K562 (cell line): Measurements from ENCODE around the gene OXLD1. TPM values are rescaled to one million over a fixed set of nuclear protein-coding genes. Genes with fewer than 3 reads are reported as not detected.
A peak's percentile ranks its signal among the peaks of the same experiment; 100 is the strongest.

Source experiments
- ARID4B ChIP-seq: sonication (generic); formaldehyde crosslinking; IDR thresholded peaks from 2 replicates; pipeline ENCODE4 v1.8.0; 2022; ENCODE audit warnings: mild to moderate bottlenecking, missing genetic modification reagents
- ATF7 ChIP-seq: fragments of 450-650 bp; IDR thresholded peaks from 2 replicates; pipeline ENCODE4 v1.7.1; 2014; ENCODE audit warnings: mild to moderate bottlenecking, moderate library complexity
- CHD1 ChIP-seq: fragments of 200-600 bp; sonication (generic); IDR thresholded peaks from one replicate; pipeline ENCODE4 v1.6.1; 2012; ENCODE audit warnings: mild to moderate bottlenecking, moderate library complexity, low read length, inconsistent platforms
- CTBP1 ChIP-seq: fragments of 450-650 bp; IDR thresholded peaks from 2 replicates; pipeline ENCODE4 v1.6.1; 2016; ENCODE audit warnings: borderline replicate concordance
- CTCF ChIP-seq, 3 experiments: IDR thresholded peaks in 2 of 3; conservative IDR thresholded peaks in 1 of 3; 2 replicates each; pipeline ENCODE4 v1.5.1; 2011 to 2012; ENCODE audit warnings: low read length in 3 of 3, mild to moderate bottlenecking in 3 of 3, control low read depth in 2 of 3, improper control_type of control experiment in 1 of 3, inconsistent platforms in 1 of 3, low read depth in 1 of 3, mixed read lengths in 1 of 3, moderate library complexity in 1 of 3; ENCODE audit not compliant: insufficient read depth in 2 of 3
- FOXK1 ChIP-seq: sonication (generic); formaldehyde crosslinking; IDR thresholded peaks from 2 replicates; pipeline ENCODE4 v1.8.0; 2022; ENCODE audit warnings: missing genetic modification reagents, mild to moderate bottlenecking, borderline replicate concordance
- GATAD2A ChIP-seq: fragments of 450-650 bp; IDR thresholded peaks from 2 replicates; pipeline ENCODE4 v1.6.1; 2017
- HMGN3 ChIP-seq: IDR thresholded peaks from 2 replicates; pipeline ENCODE4 v1.6.1; 2011; ENCODE audit warnings: borderline replicate concordance, low read depth, mild to moderate bottlenecking, mixed read lengths, low read length; ENCODE audit not compliant: insufficient read length; ENCODE audit errors: extremely low read depth
- KDM5B ChIP-seq: fragments of 200-600 bp; sonication (generic); IDR thresholded peaks from 2 replicates; pipeline ENCODE4 v1.6.1; 2012; ENCODE audit warnings: low read depth, mild to moderate bottlenecking, moderate library complexity, low read length, control low read depth, inconsistent platforms; ENCODE audit not compliant: insufficient replicate concordance
- L3MBTL2 ChIP-seq: fragments of 450-650 bp; IDR thresholded peaks from 2 replicates; pipeline ENCODE4 v1.6.1; 2016; ENCODE audit warnings: mild to moderate bottlenecking, moderate library complexity
- MLLT1 ChIP-seq, 2 experiments: fragments of 450-650 bp; IDR thresholded peaks; 2 replicates each; pipeline ENCODE4 v1.6.1; 2016
- NRF1 ChIP-seq, 2 experiments: fragments of 450-650 bp; IDR thresholded peaks in 1 of 2; conservative IDR thresholded peaks in 1 of 2; 2 replicates each; pipeline ENCODE4 v1.6.1; 2014; ENCODE audit warnings: mild to moderate bottlenecking in 2 of 2
- POLR2G ChIP-seq: fragments of 200-400 bp; formaldehyde crosslinking; IDR thresholded peaks from 2 replicates; pipeline ENCODE4 v1.6.1; 2017; ENCODE audit warnings: low read depth, mild to moderate bottlenecking, antibody characterized with exemption, low read length, moderate library complexity
- RBM34 ChIP-seq: fragments of 200-400 bp; formaldehyde crosslinking; IDR thresholded peaks from 2 replicates; pipeline ENCODE4 v1.6.1; 2018; ENCODE audit warnings: low read length, borderline replicate concordance; ENCODE audit not compliant: insufficient read depth
- SOX6 ChIP-seq: fragments of 450-650 bp; IDR thresholded peaks from 2 replicates; pipeline ENCODE4 v1.6.1; 2014; ENCODE audit warnings: mild to moderate bottlenecking
- SRF ChIP-seq, 2 experiments: fragments of 250-450, 450-650 bp in 1 of 2; sonication (Bioruptor Pico) in 1 of 2; sonication (generic) in 1 of 2; formaldehyde crosslinking; IDR thresholded peaks; 2 replicates each; pipeline versions ENCODE4 v1.5.0 to v1.5.1; 2020 to 2022; ENCODE audit warnings: mild to moderate bottlenecking in 1 of 2, missing genetic modification reagents in 1 of 2
- TCF3 ChIP-seq: sonication (generic); formaldehyde crosslinking; IDR thresholded peaks from 2 replicates; pipeline ENCODE4 v1.4.0; 2020; ENCODE audit warnings: mild to moderate bottlenecking, missing genetic modification reagents
- ZNF24 ChIP-seq: fragments of 450-650 bp; IDR thresholded peaks from 2 replicates; pipeline ENCODE4 v1.6.1; 2016
- ZNF316 ChIP-seq: fragments of 450-650 bp; IDR thresholded peaks from 2 replicates; pipeline ENCODE4 v1.6.1; 2016
- ZNF77 ChIP-seq: fragments of 250-450 bp; sonication (Bioruptor Pico); IDR thresholded peaks from 2 replicates; pipeline ENCODE4 v1.5.0; 2020
- polyA plus RNA-seq, 8 experiments: library from polyadenylated mRNA; depleted of rRNA in 4 of 8; stranded (reverse) in 5 of 8; unstranded in 3 of 8; fragments of >200 nt; fragmentation: Nextera tagmentation in 2 of 8; fragmentation: Illumina TruSeq in 1 of 8; extraction: Ambion mirVana in 2 of 8; extraction: Trizol in 1 of 8; gene quantifications; 2 replicates each; pipeline versions ENCODE4 v1.2.1 to v1.2.3, GENCODE V29; 2011 to 2014; ENCODE audit warnings: inconsistent platforms in 1 of 8, missing spikeins in 1 of 8
- total RNA-seq, 7 experiments: library from RNA; depleted of rRNA in 6 of 7; stranded (reverse); fragments of >200 nt in 6 of 7; fragmentation: Illumina TruSeq in 2 of 7; extraction: Trizol in 2 of 7; gene quantifications; 2 replicates each; pipeline versions ENCODE4 v1.2.1 to v1.2.3, GENCODE V29; 2011 to 2021; ENCODE audit warnings: low replicate concordance in 1 of 7

The OXLD1 gene
- total and polyA plus RNA-seq, 9 of the 15 experiments (the other 6 are each of a cell fraction or from before 2014, with no cell fraction given): 4.4 to 115 (median 29.3) TPM

GRCh38 chr17:81713004-81713555 lies 46.7 kb upstream of the OXLD1 start (continued):
- TF ChIP-seq TCF3 (CRISPR knock-in tag) (no peak), ZNF316 (peak; percentile 80), CHD1 (no peak), ZNF77 (CRISPR knock-in tag) (no peak), L3MBTL2 (no peak), HMGN3 (no peak), ARID4B (no peak; the same call in 1 of the 2 replicates), CTCF (IDR thresholded peaks at IDR 0.05 in 2 of 3, conservative IDR thresholded peaks at IDR 0.05 in 1 of 3; ENCODE audit: insufficient read depth in 2 of 3, low read depth in 1 of 3, low read length in 3 of 3) (no peak), NRF1 (conservative IDR thresholded peaks at IDR 0.05 in 1 of 2, IDR thresholded peaks at IDR 0.05 in 1 of 2) (no peak), CTBP1 (no peak), ATF7 (no peak), SOX6 (no peak), KDM5B (no peak), FOXK1 (CRISPR knock-in tag) (no peak), SRF (CRISPR knock-in tag; IDR thresholded peaks at IDR 0.05) (no peak), ZNF24 (no peak), POLR2G (peak; percentile 37; the same call in 1 of the 2 replicates), MLLT1 (IDR thresholded peaks at IDR 0.05) (no peak), RBM34 (no peak), GATAD2A (no peak)
